PC-9 (cell line): Measurements from ENCODE around the gene PALMD.

Experiments used
- EZH2 ChIP-seq: fragments of 200-600 bp; sonication (generic); IDR thresholded peaks from 2 replicates; pipeline ENCODE4 v1.8.0; 2017; ENCODE audit warnings: antibody characterized with exemption, low read depth
- TF ChIP-seq, protein P1 (sequence below): fragments of 200-600 bp; sonication (generic); conservative IDR thresholded peaks from 2 replicates; pipeline ENCODE4 v1.6.1; 2017; ENCODE audit warnings: mixed run types, antibody characterized with exemption, mild to moderate bottlenecking, moderate library complexity

GRCh38 chr1:99600782-99601181 is 45.1 kb upstream of the PALMD start:
- TF ChIP-seq, protein P1, sequence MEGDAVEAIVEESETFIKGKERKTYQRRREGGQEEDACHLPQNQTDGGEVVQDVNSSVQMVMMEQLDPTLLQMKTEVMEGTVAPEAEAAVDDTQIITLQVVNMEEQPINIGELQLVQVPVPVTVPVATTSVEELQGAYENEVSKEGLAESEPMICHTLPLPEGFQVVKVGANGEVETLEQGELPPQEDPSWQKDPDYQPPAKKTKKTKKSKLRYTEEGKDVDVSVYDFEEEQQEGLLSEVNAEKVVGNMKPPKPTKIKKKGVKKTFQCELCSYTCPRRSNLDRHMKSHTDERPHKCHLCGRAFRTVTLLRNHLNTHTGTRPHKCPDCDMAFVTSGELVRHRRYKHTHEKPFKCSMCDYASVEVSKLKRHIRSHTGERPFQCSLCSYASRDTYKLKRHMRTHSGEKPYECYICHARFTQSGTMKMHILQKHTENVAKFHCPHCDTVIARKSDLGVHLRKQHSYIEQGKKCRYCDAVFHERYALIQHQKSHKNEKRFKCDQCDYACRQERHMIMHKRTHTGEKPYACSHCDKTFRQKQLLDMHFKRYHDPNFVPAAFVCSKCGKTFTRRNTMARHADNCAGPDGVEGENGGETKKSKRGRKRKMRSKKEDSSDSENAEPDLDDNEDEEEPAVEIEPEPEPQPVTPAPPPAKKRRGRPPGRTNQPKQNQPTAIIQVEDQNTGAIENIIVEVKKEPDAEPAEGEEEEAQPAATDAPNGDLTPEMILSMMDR = no peak
- no peak for TF ChIP-seq EZH2
